Measurements from ENCODE around the gene PUS7. TPM values are rescaled to one million over a fixed set of nuclear protein-coding genes. Genes with fewer than 3 reads are reported as not detected.
"Not testable (repeated sequence)": the region's sequence is repeated elsewhere in the genome, so short reads cannot be mapped to it uniquely, and the experiment has no call there.

PUS7 gene
- total RNA-seq, 1 experiment from 2014 or later: 29.1 TPM

DNA sequence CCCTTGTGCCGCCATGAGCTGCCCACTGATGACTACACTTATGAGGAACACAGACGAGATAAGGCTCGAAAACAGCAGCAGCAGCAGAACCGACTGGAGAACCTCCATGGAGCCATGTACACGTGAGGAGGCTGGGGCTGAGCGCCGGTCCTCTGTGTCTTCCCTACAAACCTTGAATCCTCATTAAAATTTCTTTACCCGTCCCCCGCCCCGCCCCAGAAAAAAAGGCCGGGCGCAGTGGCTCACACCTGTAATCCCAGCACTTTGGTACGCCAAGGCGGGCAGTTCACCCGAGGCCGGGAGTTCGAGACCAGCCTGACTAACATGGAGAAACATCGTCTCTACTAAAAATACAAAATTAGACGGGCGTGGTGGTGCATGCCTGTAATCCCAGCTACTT, 8.5 kb upstream of the PUS7 start:
- Mint-ChIP-seq H3K36me3 (ENCODE audit: insufficient read depth, unreplicated experiment) (peaks cover 19% of the 10 kb centered on the region), H3K4me3 (ENCODE audit: low read depth, unreplicated experiment) (no peak overlapping the region), H3K9me3 (ENCODE audit: low read depth, unreplicated experiment) (no peaks in the 10 kb centered on the region), H3K27ac (ENCODE audit: unreplicated experiment) (no peak overlapping the region), H3K4me1 (ENCODE audit: low read depth, unreplicated experiment) (peaks cover 20% of the 10 kb centered on the region), H3K27me3 (ENCODE audit: unreplicated experiment) (no peaks in the 10 kb centered on the region)
- no TSS peak for BruUV-seq (replicated peaks)
- no peak for DNase-seq
- TF ChIP-seq, protein P1, sequence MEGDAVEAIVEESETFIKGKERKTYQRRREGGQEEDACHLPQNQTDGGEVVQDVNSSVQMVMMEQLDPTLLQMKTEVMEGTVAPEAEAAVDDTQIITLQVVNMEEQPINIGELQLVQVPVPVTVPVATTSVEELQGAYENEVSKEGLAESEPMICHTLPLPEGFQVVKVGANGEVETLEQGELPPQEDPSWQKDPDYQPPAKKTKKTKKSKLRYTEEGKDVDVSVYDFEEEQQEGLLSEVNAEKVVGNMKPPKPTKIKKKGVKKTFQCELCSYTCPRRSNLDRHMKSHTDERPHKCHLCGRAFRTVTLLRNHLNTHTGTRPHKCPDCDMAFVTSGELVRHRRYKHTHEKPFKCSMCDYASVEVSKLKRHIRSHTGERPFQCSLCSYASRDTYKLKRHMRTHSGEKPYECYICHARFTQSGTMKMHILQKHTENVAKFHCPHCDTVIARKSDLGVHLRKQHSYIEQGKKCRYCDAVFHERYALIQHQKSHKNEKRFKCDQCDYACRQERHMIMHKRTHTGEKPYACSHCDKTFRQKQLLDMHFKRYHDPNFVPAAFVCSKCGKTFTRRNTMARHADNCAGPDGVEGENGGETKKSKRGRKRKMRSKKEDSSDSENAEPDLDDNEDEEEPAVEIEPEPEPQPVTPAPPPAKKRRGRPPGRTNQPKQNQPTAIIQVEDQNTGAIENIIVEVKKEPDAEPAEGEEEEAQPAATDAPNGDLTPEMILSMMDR (IDR thresholded peaks at IDR 0.05; ENCODE audit: unreplicated experiment): no peak
- intact Hi-C loops (cut with micrococcal nuclease; ENCODE audit: unreplicated experiment): loop anchor here (5.0 to 10.0 kb wide), 2 partner anchors 57 to 736 kb away; no protein-coding TSS in a partner anchor
- CTCF ChIA-PET: no interaction called here

DNA sequence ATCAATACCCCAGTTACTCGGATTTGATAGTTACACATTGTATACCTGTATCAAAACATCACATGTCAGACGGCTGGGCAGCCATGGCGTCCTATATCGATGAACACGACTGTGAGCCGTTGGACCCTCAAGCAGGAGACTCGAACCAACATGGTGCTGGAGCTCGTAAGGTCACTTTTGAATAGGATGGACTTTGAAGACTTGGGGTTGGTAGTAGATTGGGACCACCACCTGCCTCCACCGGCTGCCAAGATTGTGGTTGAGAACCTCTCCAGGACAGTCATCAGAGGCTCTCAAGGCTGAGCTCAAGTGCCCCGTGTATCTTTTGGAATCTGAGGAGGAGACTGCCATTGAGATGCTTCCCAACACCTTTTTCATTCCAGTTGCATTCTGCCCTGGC, 8.1 kb upstream of the PUS7 start:
- CTCF ChIA-PET: no interaction called here
- H3K36me3 Mint-ChIP-seq (ENCODE audit: insufficient read depth, unreplicated experiment): peaks cover 19% of the 10 kb centered on the region
- H3K4me3 Mint-ChIP-seq (ENCODE audit: low read depth, unreplicated experiment): no peak overlapping the region
- H3K27me3 Mint-ChIP-seq (ENCODE audit: unreplicated experiment): no peaks in the 10 kb centered on the region
- TF ChIP-seq, protein P1 (IDR thresholded peaks at IDR 0.05; ENCODE audit: unreplicated experiment): no peak
- peaks cover 20% of the 10 kb centered on the region for H3K4me1 Mint-ChIP-seq (ENCODE audit: low read depth, unreplicated experiment)
- intact Hi-C loops (cut with micrococcal nuclease; ENCODE audit: unreplicated experiment): loop anchor here (5.0 to 10.0 kb wide), 2 partner anchors 57 to 735 kb away; no protein-coding TSS in a partner anchor
- DNase-seq: no peak
- no TSS peak for BruUV-seq (replicated peaks)
- H3K9me3 Mint-ChIP-seq (ENCODE audit: low read depth, unreplicated experiment): no peaks in the 10 kb centered on the region
- H3K27ac Mint-ChIP-seq (ENCODE audit: unreplicated experiment): no peak overlapping the region

DNA sequence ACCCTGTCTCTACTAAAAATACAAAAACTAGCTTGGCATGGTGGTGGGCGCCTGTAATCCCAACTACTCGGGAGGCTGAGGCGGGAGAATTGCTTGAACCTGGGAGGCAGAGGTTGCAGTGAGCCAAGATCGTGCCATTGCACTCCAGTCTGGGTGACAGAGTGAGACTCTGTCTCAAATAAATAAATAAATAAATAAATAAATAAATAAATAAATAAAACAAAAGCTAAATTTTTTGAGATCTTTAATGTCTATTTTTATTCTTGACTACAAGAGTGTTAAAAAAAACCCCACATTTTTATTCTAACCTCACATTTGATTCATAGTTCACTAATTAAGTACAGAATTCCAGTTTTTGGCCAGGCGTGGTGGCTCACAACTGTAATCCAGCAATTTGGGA, 5.7 kb upstream of the PUS7 start:
- intact Hi-C loops (cut with micrococcal nuclease; ENCODE audit: unreplicated experiment); H3K4me3 Mint-ChIP-seq (ENCODE audit: low read depth, unreplicated experiment); BruUV-seq (replicated peaks); H3K27me3 Mint-ChIP-seq (ENCODE audit: unreplicated experiment); DNase-seq; H3K27ac Mint-ChIP-seq (ENCODE audit: unreplicated experiment); H3K9me3 Mint-ChIP-seq (ENCODE audit: low read depth, unreplicated experiment): not testable (repeated sequence)
- CTCF ChIA-PET: interaction anchor here (0.6 kb wide), 1 partner anchor 25 kb away, joined by 4 read pairs; no protein-coding TSS in a partner anchor
- peaks cover 18% of the 10 kb centered on the region for H3K36me3 Mint-ChIP-seq (ENCODE audit: insufficient read depth, unreplicated experiment)
- H3K4me1 Mint-ChIP-seq (ENCODE audit: low read depth, unreplicated experiment): peaks cover 10% of the 10 kb centered on the region

DNA sequence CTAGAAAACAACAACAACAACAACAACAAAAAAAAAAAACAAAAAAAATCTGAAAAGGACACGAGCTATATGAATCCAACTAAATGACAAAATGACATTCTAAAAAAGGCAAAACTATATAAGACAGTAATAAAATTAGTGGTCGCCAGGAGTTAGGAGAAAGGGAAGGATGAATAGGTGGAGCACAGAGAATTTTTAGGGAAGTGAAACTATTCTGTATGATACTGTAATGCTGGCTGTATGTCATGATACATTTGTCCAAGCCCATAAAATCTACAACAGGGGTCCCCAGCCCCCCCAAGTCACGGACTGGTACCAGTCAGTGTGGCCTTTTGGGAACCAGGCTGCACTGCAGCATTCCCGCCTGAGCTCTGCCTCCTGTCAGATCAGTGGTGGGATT, 2.8 kb upstream of the PUS7 start:
- DNase-seq: no peak
- TF ChIP-seq, protein P1 (IDR thresholded peaks at IDR 0.05; ENCODE audit: unreplicated experiment): no peak
- H3K27me3 Mint-ChIP-seq (ENCODE audit: unreplicated experiment): no peaks in the 10 kb centered on the region
- H3K4me1 Mint-ChIP-seq (ENCODE audit: low read depth, unreplicated experiment): peaks cover 1% of the 10 kb centered on the region
- CTCF ChIA-PET: no interaction called here
- no peak overlapping the region for H3K27ac Mint-ChIP-seq (ENCODE audit: unreplicated experiment)
- no peaks in the 10 kb centered on the region for H3K9me3 Mint-ChIP-seq (ENCODE audit: low read depth, unreplicated experiment)
- no peak overlapping the region for H3K4me3 Mint-ChIP-seq (ENCODE audit: low read depth, unreplicated experiment)
- H3K36me3 Mint-ChIP-seq (ENCODE audit: insufficient read depth, unreplicated experiment): peaks cover 23% of the 10 kb centered on the region
- intact Hi-C loops (cut with micrococcal nuclease; ENCODE audit: unreplicated experiment): no loop called here
- no TSS peak for BruUV-seq (replicated peaks)

DNA sequence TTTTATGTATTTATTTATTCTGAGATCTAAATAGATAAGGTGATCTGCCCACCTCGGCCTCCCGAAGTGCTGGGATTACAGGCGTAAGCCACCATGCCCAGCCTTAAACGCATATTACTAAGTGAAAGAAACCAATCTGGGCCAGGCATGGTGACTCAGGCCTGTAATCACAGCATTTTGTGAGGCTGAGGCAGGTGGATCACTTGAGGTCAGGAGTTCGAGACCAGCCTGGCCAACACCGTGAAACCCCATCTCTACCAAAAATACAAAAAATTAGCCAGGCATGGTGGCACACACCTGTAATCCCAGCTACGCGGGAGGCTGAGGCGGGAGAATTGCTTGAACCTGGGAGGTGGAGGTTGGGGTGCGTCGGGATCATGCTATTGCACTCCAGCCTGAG, 2.4 kb upstream of the PUS7 start:
- H3K36me3 Mint-ChIP-seq (ENCODE audit: insufficient read depth, unreplicated experiment): peaks cover 27% of the 10 kb centered on the region
- H3K27ac Mint-ChIP-seq (ENCODE audit: unreplicated experiment); CTCF ChIA-PET; H3K4me3 Mint-ChIP-seq (ENCODE audit: low read depth, unreplicated experiment); H3K27me3 Mint-ChIP-seq (ENCODE audit: unreplicated experiment); DNase-seq; H3K9me3 Mint-ChIP-seq (ENCODE audit: low read depth, unreplicated experiment); H3K4me1 Mint-ChIP-seq (ENCODE audit: low read depth, unreplicated experiment); BruUV-seq (replicated peaks); intact Hi-C loops (cut with micrococcal nuclease; ENCODE audit: unreplicated experiment): not testable (repeated sequence)

Measured in Calu3 (cell line).